ENCODE measurements around the gene MYO1F.
"Not testable (repeated sequence)": the region's sequence is repeated elsewhere in the genome, so short reads cannot be mapped to it uniquely, and the experiment has no call there.

Gene MYO1F

DNA sequence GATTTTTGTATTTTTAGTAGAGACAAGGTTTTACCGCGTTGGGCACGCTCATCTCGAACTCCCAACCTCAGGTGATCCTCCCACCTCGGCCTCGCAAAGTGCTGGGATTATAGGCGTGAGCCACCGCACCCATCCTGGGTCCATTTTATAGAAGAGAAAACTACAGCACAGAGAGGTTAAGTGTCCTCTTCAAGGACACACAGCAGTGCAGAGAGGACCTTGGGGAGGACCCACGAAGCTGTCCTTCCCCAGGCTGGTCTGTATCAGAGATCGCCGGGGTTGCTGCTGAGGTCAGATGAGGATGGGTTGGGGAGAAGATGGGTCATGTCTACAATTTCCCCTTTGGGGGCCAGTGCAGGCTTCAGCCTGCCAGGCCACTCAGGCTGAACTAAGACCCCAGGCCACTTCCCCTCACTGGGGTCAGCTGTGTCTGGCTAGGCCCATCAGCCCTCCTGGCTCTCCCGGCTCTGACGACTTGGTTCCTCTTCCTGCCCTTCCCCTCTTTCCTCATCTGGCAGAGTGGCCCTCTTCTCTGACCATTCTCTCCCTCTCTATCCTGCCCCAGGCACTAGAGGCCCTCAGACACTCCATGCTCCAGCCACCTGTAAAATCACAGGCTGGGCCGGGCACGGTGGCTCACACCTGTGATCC lies 9.6 kb downstream of the MYO1F start:
- H3K27me3 ChIP-seq (ENCODE audit: insufficient read depth, low read length, poor library complexity) = no peaks in the 10 kb centered on the region
- no peak overlapping the region for H3K4me2 ChIP-seq (ENCODE audit: insufficient read depth, low read length)
- no peaks in the 10 kb centered on the region for H4K20me1 ChIP-seq (ENCODE audit: insufficient read depth, low read length)
- peaks cover 29% of the 10 kb centered on the region for H3K4me1 ChIP-seq (ENCODE audit: insufficient read depth, low read length)
- no peak overlapping the region for H3K27ac ChIP-seq (ENCODE audit: low read length)
- no peaks in the 10 kb centered on the region for H3K36me3 ChIP-seq (ENCODE audit: insufficient read depth, low read length)
- DNase-seq = no peak
- H3K4me3 ChIP-seq (ENCODE audit: low read depth in 1 of 2, low read length in 2 of 2) = no peak overlapping the region
- ATAC-seq (ENCODE audit: insufficient read depth, low read depth) = no peak
- TF ChIP-seq, protein P1, sequence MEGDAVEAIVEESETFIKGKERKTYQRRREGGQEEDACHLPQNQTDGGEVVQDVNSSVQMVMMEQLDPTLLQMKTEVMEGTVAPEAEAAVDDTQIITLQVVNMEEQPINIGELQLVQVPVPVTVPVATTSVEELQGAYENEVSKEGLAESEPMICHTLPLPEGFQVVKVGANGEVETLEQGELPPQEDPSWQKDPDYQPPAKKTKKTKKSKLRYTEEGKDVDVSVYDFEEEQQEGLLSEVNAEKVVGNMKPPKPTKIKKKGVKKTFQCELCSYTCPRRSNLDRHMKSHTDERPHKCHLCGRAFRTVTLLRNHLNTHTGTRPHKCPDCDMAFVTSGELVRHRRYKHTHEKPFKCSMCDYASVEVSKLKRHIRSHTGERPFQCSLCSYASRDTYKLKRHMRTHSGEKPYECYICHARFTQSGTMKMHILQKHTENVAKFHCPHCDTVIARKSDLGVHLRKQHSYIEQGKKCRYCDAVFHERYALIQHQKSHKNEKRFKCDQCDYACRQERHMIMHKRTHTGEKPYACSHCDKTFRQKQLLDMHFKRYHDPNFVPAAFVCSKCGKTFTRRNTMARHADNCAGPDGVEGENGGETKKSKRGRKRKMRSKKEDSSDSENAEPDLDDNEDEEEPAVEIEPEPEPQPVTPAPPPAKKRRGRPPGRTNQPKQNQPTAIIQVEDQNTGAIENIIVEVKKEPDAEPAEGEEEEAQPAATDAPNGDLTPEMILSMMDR (IDR thresholded peaks at IDR 0.05; ENCODE audit: borderline replicate concordance, extremely low read depth, low read length, poor library complexity, severe bottlenecking) = no peak
- no peak for TF ChIP-seq EZH2 (IDR thresholded peaks at IDR 0.05; ENCODE audit: borderline replicate concordance, low read depth, low read length, severe bottlenecking)
- no peaks in the 10 kb centered on the region for H3K79me2 ChIP-seq (ENCODE audit: insufficient read depth, low read length)
- H3K9me3 ChIP-seq (ENCODE audit: insufficient read depth, low read length, severe bottlenecking) = no peaks in the 10 kb centered on the region
- no peak overlapping the region for H3K9ac ChIP-seq (ENCODE audit: low read depth, low read length)
- H2AFZ ChIP-seq (ENCODE audit: low read depth, low read length) = no peak overlapping the region

DNA sequence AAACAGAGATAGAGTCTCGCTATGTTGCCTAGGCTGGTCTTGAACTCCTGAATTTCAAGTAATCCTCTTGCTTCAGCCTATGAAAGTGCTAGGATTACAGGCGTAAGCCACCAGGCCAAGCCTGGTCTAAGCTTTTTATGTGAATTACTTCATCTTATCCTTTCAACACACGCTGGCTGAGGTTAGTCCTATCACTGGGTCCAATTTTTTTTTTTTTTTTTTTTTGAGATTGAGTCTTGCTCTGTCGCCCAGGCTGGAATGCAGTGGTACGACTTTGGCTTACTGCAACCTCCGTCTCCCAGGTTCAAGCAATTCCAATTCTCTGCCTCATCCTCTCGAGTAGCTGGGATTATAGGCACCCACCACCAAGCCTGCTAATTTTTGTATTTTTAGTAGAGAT lies 10.4 kb downstream of the MYO1F start:
- Histone ChIP-seq H3K9me3 (ENCODE audit: insufficient read depth, low read length, severe bottlenecking) (no peaks in the 10 kb centered on the region), H3K9ac (ENCODE audit: low read depth, low read length) (no peak overlapping the region), H3K4me2 (ENCODE audit: insufficient read depth, low read length) (no peak overlapping the region), H3K27me3 (ENCODE audit: insufficient read depth, low read length, poor library complexity) (no peaks in the 10 kb centered on the region), H3K79me2 (ENCODE audit: insufficient read depth, low read length) (no peaks in the 10 kb centered on the region), H3K4me3 (ENCODE audit: low read depth in 1 of 2, low read length in 2 of 2) (no peak overlapping the region), H3K36me3 (ENCODE audit: insufficient read depth, low read length) (no peaks in the 10 kb centered on the region), H3K27ac (ENCODE audit: low read length) (no peak overlapping the region), H2AFZ (ENCODE audit: low read depth, low read length) (no peak overlapping the region), H3K4me1 (ENCODE audit: insufficient read depth, low read length) (peaks cover 28% of the 10 kb centered on the region), H4K20me1 (ENCODE audit: insufficient read depth, low read length) (no peaks in the 10 kb centered on the region)
- no peak for TF ChIP-seq EZH2 (IDR thresholded peaks at IDR 0.05; ENCODE audit: borderline replicate concordance, low read depth, low read length, severe bottlenecking)
- TF ChIP-seq, protein P1 (IDR thresholded peaks at IDR 0.05; ENCODE audit: borderline replicate concordance, extremely low read depth, low read length, poor library complexity, severe bottlenecking) = no peak
- DNase-seq = no peak
- no peak for ATAC-seq (ENCODE audit: insufficient read depth, low read depth)

DNA sequence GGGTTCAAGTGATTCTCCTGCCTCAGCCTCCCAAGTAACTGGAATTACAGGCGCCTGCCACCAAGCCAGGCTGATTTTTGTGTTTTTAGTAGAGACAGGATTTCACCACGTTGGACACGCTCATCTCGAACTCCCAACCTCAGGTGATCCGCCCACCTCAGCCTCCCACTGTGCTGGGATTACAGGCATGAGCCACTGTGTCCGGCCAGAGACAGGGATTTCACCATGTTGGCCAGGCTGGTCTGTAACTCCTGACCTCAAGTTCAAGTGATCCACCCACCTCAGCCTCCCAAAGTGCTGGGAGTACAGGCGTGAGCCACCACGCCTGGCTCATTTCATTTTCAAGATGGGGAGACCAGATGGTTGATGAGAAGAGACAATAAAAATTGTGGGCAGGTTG lies 12.4 kb downstream of the MYO1F start:
- not testable (repeated sequence) for H3K27ac ChIP-seq (ENCODE audit: low read length); H3K9me3 ChIP-seq (ENCODE audit: insufficient read depth, low read length, severe bottlenecking); H3K36me3 ChIP-seq (ENCODE audit: insufficient read depth, low read length); DNase-seq; H3K4me2 ChIP-seq (ENCODE audit: insufficient read depth, low read length); H3K27me3 ChIP-seq (ENCODE audit: insufficient read depth, low read length, poor library complexity); H4K20me1 ChIP-seq (ENCODE audit: insufficient read depth, low read length); ATAC-seq (ENCODE audit: insufficient read depth, low read depth); H3K79me2 ChIP-seq (ENCODE audit: insufficient read depth, low read length); H3K4me3 ChIP-seq (ENCODE audit: low read depth in 1 of 2, low read length in 2 of 2); H2AFZ ChIP-seq (ENCODE audit: low read depth, low read length); H3K9ac ChIP-seq (ENCODE audit: low read depth, low read length)
- peaks cover 12% of the 10 kb centered on the region for H3K4me1 ChIP-seq (ENCODE audit: insufficient read depth, low read length)

DNA sequence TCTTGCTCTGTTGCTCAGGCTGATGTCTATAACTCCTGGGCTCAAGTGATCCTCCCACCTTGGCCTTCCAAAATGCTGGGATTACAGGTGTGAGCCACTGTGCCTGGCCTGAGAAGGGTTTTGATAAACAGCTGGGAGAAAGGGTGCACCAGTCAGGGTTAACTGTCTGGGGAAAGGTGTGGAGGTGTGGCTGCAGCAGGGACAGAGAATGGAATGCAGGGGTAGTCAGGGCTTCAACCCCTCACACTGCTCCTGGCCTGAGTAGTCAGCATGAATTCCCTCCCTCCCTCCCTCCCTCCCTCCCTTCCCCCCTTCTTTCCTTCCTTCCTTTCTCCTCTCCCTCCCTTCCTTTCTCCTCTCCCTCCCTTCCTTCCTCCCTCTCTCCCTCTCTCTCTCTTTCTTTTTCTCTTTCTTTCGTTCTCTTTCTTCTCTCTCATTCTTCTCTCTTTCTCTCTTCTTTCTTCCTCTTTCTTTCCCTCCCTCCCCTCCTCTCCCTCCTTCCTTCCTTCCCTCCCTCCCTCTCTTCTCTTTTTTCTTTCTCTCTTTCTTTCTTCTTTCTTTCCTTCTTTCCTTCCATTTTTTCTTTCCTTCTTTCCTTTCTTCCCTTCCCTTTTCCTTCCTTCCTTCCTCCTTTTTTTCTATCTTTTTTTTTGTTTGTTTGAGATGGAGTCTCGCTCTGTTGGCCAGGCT lies 16.0 kb downstream of the MYO1F start:
- Histone ChIP-seq H3K36me3 (ENCODE audit: insufficient read depth, low read length) (no peaks in the 10 kb centered on the region), H3K27me3 (ENCODE audit: insufficient read depth, low read length, poor library complexity) (no peaks in the 10 kb centered on the region), H3K27ac (ENCODE audit: low read length) (no peak overlapping the region), H3K9me3 (ENCODE audit: insufficient read depth, low read length, severe bottlenecking) (no peaks in the 10 kb centered on the region), H2AFZ (ENCODE audit: low read depth, low read length) (no peak overlapping the region), H3K79me2 (ENCODE audit: insufficient read depth, low read length) (no peaks in the 10 kb centered on the region), H3K4me1 (ENCODE audit: insufficient read depth, low read length) (no peaks in the 10 kb centered on the region), H3K4me2 (ENCODE audit: insufficient read depth, low read length) (no peak overlapping the region), H3K9ac (ENCODE audit: low read depth, low read length) (no peak overlapping the region), H4K20me1 (ENCODE audit: insufficient read depth, low read length) (no peaks in the 10 kb centered on the region), H3K4me3 (ENCODE audit: low read depth in 1 of 2, low read length in 2 of 2) (no peak overlapping the region)
- no peak for ATAC-seq (ENCODE audit: insufficient read depth, low read depth)
- TF ChIP-seq EZH2 (IDR thresholded peaks at IDR 0.05; ENCODE audit: borderline replicate concordance, low read depth, low read length, severe bottlenecking) = no peak
- TF ChIP-seq, protein P1 (IDR thresholded peaks at IDR 0.05; ENCODE audit: borderline replicate concordance, extremely low read depth, low read length, poor library complexity, severe bottlenecking) = no peak
- no peak for DNase-seq

All from DND-41 (cell line).